Measurements from ENCODE around the gene NFAM1. TPM values are rescaled to one million over a fixed set of nuclear protein-coding genes. Genes with fewer than 3 reads are reported as not detected.

Gene NFAM1
- total RNA-seq, 4 donors from 2014 or later: 0.70 to 3.1 (median 0.97) TPM

- no peak for TF ChIP-seq POLR2A (IDR thresholded peaks at IDR 0.05)
- TF ChIP-seq EP300 (IDR thresholded peaks at IDR 0.05): no peak
- TF ChIP-seq CTCF (IDR thresholded peaks at IDR 0.05): no peak
- TF ChIP-seq POLR2AphosphoS5 (IDR thresholded peaks at IDR 0.05): no peak
- H3K9me3 ChIP-seq: no peaks in the 10 kb centered on the region
- H3K27me3 ChIP-seq: peaks cover 7% of the 10 kb centered on the region
- H3K4me3 ChIP-seq: no peak overlapping the region
- 100% methylated on average over 3 of the region's 3 CpGs for WGBS
- DNase-seq (ENCODE audit: low spot score in 2 of 2): no peak
- H3K36me3 ChIP-seq: no peaks in the 10 kb centered on the region
- H3K27ac ChIP-seq: no peak overlapping the region
- H3K4me1 ChIP-seq: peaks cover 48% of the 10 kb centered on the region
Observed at GRCh38 chr22:42428760-42429159, 3.4 kb downstream of the NFAM1 start.

GRCh38 chr22:42428025-42428424, 4.2 kb downstream of the NFAM1 start:
- Histone ChIP-seq H3K27me3 (peaks cover 7% of the 10 kb centered on the region), H3K4me1 (peaks cover 41% of the 10 kb centered on the region), H3K27ac (no peak overlapping the region), H3K36me3 (no peaks in the 10 kb centered on the region), H3K4me3 (no peak overlapping the region), H3K9me3 (no peaks in the 10 kb centered on the region)
- TF ChIP-seq EP300 (IDR thresholded peaks at IDR 0.05): no peak
- TF ChIP-seq CTCF (IDR thresholded peaks at IDR 0.05): no peak
- TF ChIP-seq POLR2A (IDR thresholded peaks at IDR 0.05): no peak
- TF ChIP-seq POLR2AphosphoS5 (IDR thresholded peaks at IDR 0.05): no peak
- 69% methylated on average over 14 of the region's 14 CpGs for WGBS
- DNase-seq (ENCODE audit: low spot score in 2 of 2): no peak

- DNase-seq (ENCODE audit: low spot score in 2 of 2): no peak
- Histone ChIP-seq H3K4me3 (no peak overlapping the region), H3K4me1 (peaks cover 34% of the 10 kb centered on the region), H3K36me3 (no peaks in the 10 kb centered on the region), H3K9me3 (no peaks in the 10 kb centered on the region), H3K27me3 (peaks cover 7% of the 10 kb centered on the region), H3K27ac (no peak overlapping the region)
- 68% methylated on average over 9 of the region's 9 CpGs for WGBS
- no peak for TF ChIP-seq CTCF (IDR thresholded peaks at IDR 0.05)
- TF ChIP-seq EP300 (IDR thresholded peaks at IDR 0.05): no peak
- TF ChIP-seq POLR2A (IDR thresholded peaks at IDR 0.05): no peak
- TF ChIP-seq POLR2AphosphoS5 (IDR thresholded peaks at IDR 0.05): no peak
Observed at GRCh38 chr22:42427167-42427566, 5.0 kb downstream of the NFAM1 start.

GRCh38 chr22:42425989-42426355, 6.2 kb downstream of the NFAM1 start:
- Histone ChIP-seq H3K4me1 (peaks cover 23% of the 10 kb centered on the region), H3K27ac (no peak overlapping the region), H3K4me3 (no peak overlapping the region), H3K27me3 (no peaks in the 10 kb centered on the region), H3K36me3 (no peaks in the 10 kb centered on the region), H3K9me3 (no peaks in the 10 kb centered on the region)
- TF ChIP-seq POLR2A (IDR thresholded peaks at IDR 0.05) (no peak), EP300 (IDR thresholded peaks at IDR 0.05) (no peak)
- 46% methylated on average over 3 of the region's 3 CpGs for WGBS
- no peak for DNase-seq (ENCODE audit: low spot score in 2 of 2)

- DNase-seq (ENCODE audit: low spot score in 2 of 2): no peak
- 55% methylated on average over 12 of the region's 12 CpGs for WGBS
- no peak overlapping the region for H3K27ac ChIP-seq
Observed at GRCh38 chr22:42425337-42425988, 6.7 kb downstream of the NFAM1 start.

More at GRCh38 chr22:42425337-42425988, 6.7 kb downstream of the NFAM1 start:
- TF ChIP-seq POLR2AphosphoS5 (IDR thresholded peaks at IDR 0.05) (no peak), EP300 (IDR thresholded peaks at IDR 0.05) (no peak), POLR2A (IDR thresholded peaks at IDR 0.05) (no peak), CTCF (IDR thresholded peaks at IDR 0.05) (no peak)
- Histone ChIP-seq H3K9me3 (no peaks in the 10 kb centered on the region), H3K4me3 (no peak overlapping the region), H3K27me3 (no peaks in the 10 kb centered on the region), H3K4me1 (peaks cover 19% of the 10 kb centered on the region), H3K36me3 (no peaks in the 10 kb centered on the region)
